GM21528 (cell line): ENCODE measurements around the gene THEM4.

ENCODE experiments used
- ATAC-seq: cut with Tn5 transposase; IDR thresholded peaks from one replicate; pipeline ENCODE4 v1.9.1; 2021; ENCODE audit warnings: mild to moderate bottlenecking, moderate library complexity; ENCODE audit not compliant: unreplicated experiment, low FRiP score

The THEM4 gene

GRCh38 chr1:151840421-151840820, 68.9 kb downstream of the THEM4 start:
- no peak for ATAC-seq

- ATAC-seq, result no peak
Observed at GRCh38 chr1:151839457-151840403, 69.6 kb downstream of the THEM4 start, which contains the start of gene C2CD4D. Gene C2CD4D, minus strand, starts transcription at chr1:151839820. Its CDS starts 831 bp downstream, at chr1:151838989.

- ATAC-seq, result no peak
Observed at GRCh38 chr1:151839082-151839412, 70.3 kb downstream of the THEM4 start.

GRCh38 chr1:151838222-151839081, 70.9 kb downstream of the THEM4 start:
- no peak for ATAC-seq

GRCh38 chr1:151837884-151838221, 71.5 kb downstream of the THEM4 start:
- ATAC-seq, result no peak

- no peak for ATAC-seq
Observed at GRCh38 chr1:151837197-151837596, 72.1 kb downstream of the THEM4 start.

GRCh38 chr1:151835596-151835995, 73.7 kb downstream of the THEM4 start:
- ATAC-seq, result no peak

- no peak for ATAC-seq
Observed at GRCh38 chr1:151834239-151834638, 75.1 kb downstream of the THEM4 start.

GRCh38 chr1:151833172-151833900, 76.0 kb downstream of the THEM4 start:
- ATAC-seq, result no peak

- ATAC-seq, result no peak
Observed at GRCh38 chr1:151832318-151832980, 76.9 kb downstream of the THEM4 start.

GRCh38 chr1:151831605-151832004, 77.7 kb downstream of the THEM4 start, which contains the start of gene RORC:
Gene RORC, minus strand, starts transcription at chr1:151831802. Its CDS starts 38 bp downstream, at chr1:151831764.
- no peak for ATAC-seq

- no peak for ATAC-seq
Observed at GRCh38 chr1:151831256-151831591, 78.1 kb downstream of the THEM4 start.

- ATAC-seq, result no peak
Observed at GRCh38 chr1:151830055-151830454, 79.3 kb downstream of the THEM4 start.

- no peak for ATAC-seq
Observed at GRCh38 chr1:151829352-151830046, 79.8 kb downstream of the THEM4 start.

- no peak for ATAC-seq
Observed at GRCh38 chr1:151828921-151829320, 80.4 kb downstream of the THEM4 start.

GRCh38 chr1:151827853-151828252, 81.5 kb downstream of the THEM4 start:
- ATAC-seq, result no peak

- ATAC-seq, result no peak
Observed at GRCh38 chr1:151825751-151826660, 83.3 kb downstream of the THEM4 start.

GRCh38 chr1:151825204-151825603, 84.1 kb downstream of the THEM4 start:
- no peak for ATAC-seq
